DMS79 treated with DMSO at 0.1 percent for 48 hours (cell line): ENCODE measurements around the gene LRMDA.

Source experiments
- DNase-seq: peaks from one replicate; lab custom pipeline; 2025; lab: John Stamatoyannopoulos, UW

The LRMDA gene

GRCh38 chr10:76342996-76343395 is 911.6 kb downstream of the LRMDA start:
- no peak for DNase-seq

GRCh38 chr10:76347832-76348231 is 916.4 kb downstream of the LRMDA start:
- DNase-seq = no peak

- DNase-seq = no peak
Measured at GRCh38 chr10:76350583-76350982, 919.2 kb downstream of the LRMDA start.

- no peak for DNase-seq
Measured at GRCh38 chr10:76352300-76352699, 920.9 kb downstream of the LRMDA start.

GRCh38 chr10:76353237-76353851 is 921.9 kb downstream of the LRMDA start:
- no peak for DNase-seq

- no peak for DNase-seq
Measured at GRCh38 chr10:76354212-76354738, 922.9 kb downstream of the LRMDA start.

GRCh38 chr10:76354921-76355320 is 923.5 kb downstream of the LRMDA start:
- DNase-seq = no peak

- DNase-seq = no peak
Measured at GRCh38 chr10:76356557-76356956, 925.1 kb downstream of the LRMDA start.

GRCh38 chr10:76357726-76358415 is 926.4 kb downstream of the LRMDA start:
- peak; percentile 1 for DNase-seq

GRCh38 chr10:76358743-76359395 is 927.4 kb downstream of the LRMDA start:
- DNase-seq = no peak

- DNase-seq = no peak
Measured at GRCh38 chr10:76375761-76376160, 944.3 kb downstream of the LRMDA start.

GRCh38 chr10:76382381-76382851 is 951.0 kb downstream of the LRMDA start:
- DNase-seq = no peak

- DNase-seq = no peak
Measured at GRCh38 chr10:76388321-76389023, 957.0 kb downstream of the LRMDA start.

- no peak for DNase-seq
Measured at GRCh38 chr10:76393875-76394706, 962.7 kb downstream of the LRMDA start.

GRCh38 chr10:76394707-76395042 is 963.3 kb downstream of the LRMDA start:
- no peak for DNase-seq

GRCh38 chr10:76395251-76395650 is 963.8 kb downstream of the LRMDA start:
- no peak for DNase-seq

GRCh38 chr10:76396134-76396533 is 964.7 kb downstream of the LRMDA start:
- no peak for DNase-seq

GRCh38 chr10:76397181-76398042 is 966.0 kb downstream of the LRMDA start:
- DNase-seq = no peak

- no peak for DNase-seq
Measured at GRCh38 chr10:76398043-76398710, 966.8 kb downstream of the LRMDA start.

- DNase-seq = no peak
Measured at GRCh38 chr10:76399226-76399625, 967.8 kb downstream of the LRMDA start.
